Fibroblast of skin of back (primary cell): ENCODE measurements around the gene GOLGA6L2.
"Not testable (repeated sequence)": the region's sequence is repeated elsewhere in the genome, so short reads cannot be mapped to it uniquely, and the experiment has no call there.

Experiments
- DNase-seq: peaks from one replicate; pipeline ENCODE4 v3.0.0-alpha.2; 2013

GOLGA6L2 gene

GRCh38 chr15:23422946-23423708, 23.9 kb downstream of the GOLGA6L2 start:
- no peak for DNase-seq

- no peak for DNase-seq
Observed at GRCh38 chr15:23422099-23422945, 24.7 kb downstream of the GOLGA6L2 start.

GRCh38 chr15:23420806-23421575, 26.1 kb downstream of the GOLGA6L2 start:
- DNase-seq, result peak; percentile 21

GRCh38 chr15:23416349-23417276, 30.4 kb downstream of the GOLGA6L2 start:
- DNase-seq, result no peak

GRCh38 chr15:23415866-23416265, 31.2 kb downstream of the GOLGA6L2 start:
- not testable (repeated sequence) for DNase-seq

GRCh38 chr15:23415321-23415865, 31.6 kb downstream of the GOLGA6L2 start:
- no peak for DNase-seq

GRCh38 chr15:23412881-23413600, 34.0 kb downstream of the GOLGA6L2 start:
- not testable (repeated sequence) for DNase-seq

- no peak for DNase-seq
Observed at GRCh38 chr15:23411841-23412240, 35.2 kb downstream of the GOLGA6L2 start.

GRCh38 chr15:23403550-23403949, 43.5 kb downstream of the GOLGA6L2 start:
- DNase-seq, result no peak

GRCh38 chr15:23402544-23402943, 44.5 kb downstream of the GOLGA6L2 start:
- DNase-seq, result no peak

- no peak for DNase-seq
Observed at GRCh38 chr15:23402140-23402539, 44.9 kb downstream of the GOLGA6L2 start.

- no peak for DNase-seq
Observed at GRCh38 chr15:23401627-23402026, 45.4 kb downstream of the GOLGA6L2 start.

- not testable (repeated sequence) for DNase-seq
Observed at GRCh38 chr15:23399207-23399606, 47.8 kb downstream of the GOLGA6L2 start.

GRCh38 chr15:23398357-23398756, 48.7 kb downstream of the GOLGA6L2 start:
- DNase-seq, result not testable (repeated sequence)

- DNase-seq, result no peak
Observed at GRCh38 chr15:23397779-23398178, 49.3 kb downstream of the GOLGA6L2 start.

GRCh38 chr15:23395832-23396231, 51.2 kb downstream of the GOLGA6L2 start:
- no peak for DNase-seq

- no peak for DNase-seq
Observed at GRCh38 chr15:23395030-23395692, 51.9 kb downstream of the GOLGA6L2 start.
